Measurements from ENCODE around the gene ADI1.
"Not testable (repeated sequence)": the region's sequence is repeated elsewhere in the genome, so short reads cannot be mapped to it uniquely, and the experiment has no call there.

Gene ADI1

GRCh38 chr2:3529316-3530025 is 10.1 kb upstream of the ADI1 start:
- in situ Hi-C loops (cut with HindIII; ENCODE audit: low sequenced_read_pairs) = no loop called here

GRCh38 chr2:3527886-3528785 is 8.8 kb upstream of the ADI1 start:
- in situ Hi-C loops (cut with HindIII; ENCODE audit: low sequenced_read_pairs) = no loop called here

GRCh38 chr2:3526871-3527270 is 7.5 kb upstream of the ADI1 start:
- in situ Hi-C loops (cut with HindIII; ENCODE audit: low sequenced_read_pairs) = no loop called here

- in situ Hi-C loops (cut with HindIII; ENCODE audit: low sequenced_read_pairs) = no loop called here
Observed at GRCh38 chr2:3523551-3524041, 4.3 kb upstream of the ADI1 start.

- in situ Hi-C loops (cut with HindIII; ENCODE audit: low sequenced_read_pairs) = no loop called here
Observed at GRCh38 chr2:3522961-3523421, 3.7 kb upstream of the ADI1 start.

- in situ Hi-C loops (cut with HindIII; ENCODE audit: low sequenced_read_pairs) = no loop called here
Observed at GRCh38 chr2:3520591-3520990, 1.3 kb upstream of the ADI1 start.

- in situ Hi-C loops (cut with HindIII; ENCODE audit: low sequenced_read_pairs) = no loop called here
Observed at GRCh38 chr2:3518496-3519254, 656 bp downstream of the ADI1 start.

GRCh38 chr2:3517948-3518495 is 1.3 kb downstream of the ADI1 start:
- in situ Hi-C loops (cut with HindIII; ENCODE audit: low sequenced_read_pairs) = no loop called here

- in situ Hi-C loops (cut with HindIII; ENCODE audit: low sequenced_read_pairs) = no loop called here
Observed at GRCh38 chr2:3516831-3517230, 2.5 kb downstream of the ADI1 start.

- in situ Hi-C loops (cut with HindIII; ENCODE audit: low sequenced_read_pairs) = not testable (repeated sequence)
Observed at GRCh38 chr2:3515438-3515837, 3.9 kb downstream of the ADI1 start.

- in situ Hi-C loops (cut with HindIII; ENCODE audit: low sequenced_read_pairs) = no loop called here
Observed at GRCh38 chr2:3513026-3513810, 6.1 kb downstream of the ADI1 start.

- in situ Hi-C loops (cut with HindIII; ENCODE audit: low sequenced_read_pairs) = no loop called here
Observed at GRCh38 chr2:3512086-3512485, 7.2 kb downstream of the ADI1 start.

GRCh38 chr2:3505771-3506170 is 13.6 kb downstream of the ADI1 start:
- in situ Hi-C loops (cut with HindIII; ENCODE audit: low sequenced_read_pairs) = no loop called here

- in situ Hi-C loops (cut with HindIII; ENCODE audit: low sequenced_read_pairs) = no loop called here
Observed at GRCh38 chr2:3504741-3505140, 14.6 kb downstream of the ADI1 start.

- in situ Hi-C loops (cut with HindIII; ENCODE audit: low sequenced_read_pairs) = no loop called here
Observed at GRCh38 chr2:3503483-3503882, 15.8 kb downstream of the ADI1 start.

- in situ Hi-C loops (cut with HindIII; ENCODE audit: low sequenced_read_pairs) = no loop called here
Observed at GRCh38 chr2:3503046-3503445, 16.3 kb downstream of the ADI1 start.

GRCh38 chr2:3500326-3500899 is 18.9 kb downstream of the ADI1 start:
- in situ Hi-C loops (cut with HindIII; ENCODE audit: low sequenced_read_pairs) = no loop called here

- in situ Hi-C loops (cut with HindIII; ENCODE audit: low sequenced_read_pairs) = no loop called here
Observed at GRCh38 chr2:3498783-3499394, 20.4 kb downstream of the ADI1 start.

GRCh38 chr2:3496708-3497080 is 22.6 kb downstream of the ADI1 start:
- in situ Hi-C loops (cut with HindIII; ENCODE audit: low sequenced_read_pairs) = not testable (repeated sequence)

Measured in DLD1 (cell line).